ENCODE measurements around the gene TRAT1.

The TRAT1 gene

GRCh38 chr3:108887777-108888176 lies 65.2 kb downstream of the TRAT1 start:
- no peak for TF ChIP-seq GATA3 (IDR thresholded peaks at IDR 0.05; ENCODE audit: low read depth, low read length)
- no peak for TF ChIP-seq GATA2 (IDR thresholded peaks at IDR 0.05; ENCODE audit: low read depth, low read length)

DNA sequence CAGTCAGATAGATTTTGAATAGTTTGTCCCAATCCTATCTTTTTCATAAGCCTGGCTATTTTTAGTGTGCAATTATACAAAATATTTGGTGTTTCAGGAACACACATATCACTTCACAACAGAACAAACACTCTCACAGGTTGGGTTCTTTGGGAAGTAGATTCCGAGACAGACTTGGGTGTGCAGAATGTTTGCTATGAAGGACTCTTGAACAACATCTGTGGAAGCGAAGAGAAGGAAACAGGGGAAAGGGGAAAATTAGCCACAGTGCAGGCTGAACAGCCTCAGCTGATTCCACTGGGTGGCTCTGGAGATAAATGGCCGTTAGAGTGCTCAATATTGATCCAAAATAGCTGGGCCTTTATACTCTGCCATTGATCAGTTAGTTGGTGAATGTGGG lies 69.2 kb downstream of the TRAT1 start:
- TF ChIP-seq GATA3 (IDR thresholded peaks at IDR 0.05; ENCODE audit: low read depth, low read length) (no peak), GATA2 (IDR thresholded peaks at IDR 0.05; ENCODE audit: low read depth, low read length) (no peak)

DNA sequence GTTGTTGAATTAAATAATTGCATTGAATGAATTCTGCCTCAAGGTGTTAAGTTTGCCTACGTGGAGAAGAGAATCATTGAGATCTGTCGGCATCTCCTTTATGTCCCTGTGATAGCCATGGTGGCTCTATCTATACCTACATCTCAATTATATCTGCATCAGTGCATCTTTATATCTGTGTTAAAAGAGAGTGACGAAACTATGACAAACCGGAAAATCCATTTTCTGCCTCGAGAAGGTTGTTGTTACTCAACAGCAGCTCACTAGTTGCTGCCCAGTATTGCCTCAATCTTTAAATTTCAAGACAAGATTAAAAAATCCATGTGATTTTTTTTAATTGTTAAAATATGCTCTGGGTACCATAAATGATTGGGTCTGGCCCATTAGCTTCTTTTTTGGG lies 72.4 kb downstream of the TRAT1 start:
- no peak for TF ChIP-seq GATA2 (IDR thresholded peaks at IDR 0.05; ENCODE audit: low read depth, low read length)
- no peak for TF ChIP-seq GATA3 (IDR thresholded peaks at IDR 0.05; ENCODE audit: low read depth, low read length)

- TF ChIP-seq GATA3 (IDR thresholded peaks at IDR 0.05; ENCODE audit: low read depth, low read length) (no peak), GATA2 (IDR thresholded peaks at IDR 0.05; ENCODE audit: low read depth, low read length) (no peak)
Measured at GRCh38 chr3:108897883-108898282, 75.3 kb downstream of the TRAT1 start.

DNA sequence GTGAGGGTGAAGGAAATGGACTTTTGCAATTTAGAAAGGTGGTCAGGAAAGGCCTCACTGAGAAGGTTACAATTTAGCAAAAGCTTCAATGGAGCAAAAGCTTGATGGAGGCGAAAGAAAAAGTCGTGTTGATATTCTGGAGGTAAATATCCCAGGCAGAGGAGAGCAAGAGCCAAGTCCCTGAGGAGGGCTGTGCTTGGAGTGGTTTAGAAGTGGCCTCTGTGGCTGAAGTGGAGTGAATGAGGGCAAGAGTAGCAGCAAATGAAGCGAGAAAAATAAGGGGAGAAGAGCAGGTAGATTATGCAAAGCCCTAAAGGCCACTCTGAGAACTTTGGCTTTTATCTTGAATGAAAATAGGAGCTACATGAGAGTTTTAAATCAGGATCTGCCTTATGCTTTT lies 76.9 kb downstream of the TRAT1 start:
- TF ChIP-seq GATA3 (IDR thresholded peaks at IDR 0.05; ENCODE audit: low read depth, low read length) (no peak), GATA2 (IDR thresholded peaks at IDR 0.05; ENCODE audit: low read depth, low read length) (no peak)
